ENCODE data around the gene TOR4A.

- no peak for TF ChIP-seq GATA2 (IDR thresholded peaks at IDR 0.05; ENCODE audit: low read depth, low read length)
- no peak for TF ChIP-seq GATA3 (IDR thresholded peaks at IDR 0.05; ENCODE audit: low read depth, low read length)
These were observed 17.8 kb downstream of the TOR4A start for GRCh38 chr9:137295238-137295811.

Measured in SH-SY5Y (cell line).